ENCODE measurements around the gene ACOXL. TPM values are rescaled to one million over a fixed set of nuclear protein-coding genes. Genes with fewer than 3 reads are reported as not detected.

The ACOXL gene
- total and polyA plus RNA-seq, 2 of the 8 experiments (the other 6 are each of a cell fraction or from before 2014, with no cell fraction given): 11.4 to 20.6 TPM

DNA sequence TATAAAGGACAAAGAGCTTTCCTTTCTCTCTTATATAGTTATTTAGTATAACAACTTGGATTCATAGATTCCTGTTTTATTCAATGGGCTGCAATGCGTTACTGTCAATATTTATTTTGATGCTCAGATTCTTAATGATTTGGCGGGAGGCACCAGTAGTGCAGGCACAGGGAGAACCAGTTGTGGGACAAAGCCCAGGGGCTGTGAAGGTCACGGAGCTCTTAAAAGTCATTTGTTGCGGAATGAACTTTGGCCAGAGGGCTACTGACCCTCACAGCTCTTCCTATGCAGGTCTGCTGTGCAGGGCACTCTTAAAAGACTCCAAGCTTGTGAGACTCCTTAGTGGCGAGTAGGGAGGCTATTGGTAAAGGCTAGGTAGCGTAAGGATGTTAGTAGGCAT lies 422.4 kb downstream of the ACOXL start:
- no peak overlapping the region for H3K56ac ChIP-seq (replicated peaks; ENCODE audit: insufficient read length, low read depth, low read length)
- H3K4me2 ChIP-seq (ENCODE audit: insufficient read depth in 1 of 2, low read depth in 2 of 2, low read length in 2 of 2): no peak overlapping the region
- H3K23me2 ChIP-seq (ENCODE audit: low read depth, low read length): no peaks in the 10 kb centered on the region
- H3K4me3 ChIP-seq (ENCODE audit: extremely low read depth in 1 of 4, insufficient read depth in 2 of 4, low read depth in 3 of 4, low read length in 4 of 4): no peak overlapping the region
- no peak overlapping the region for H2BK15ac ChIP-seq (ENCODE audit: low read length)
- peaks cover 0 to 9% (median 4%) of the 10 kb centered on the region in 4 experiments; a peak in 5 of 7 replicates for H3K4me1 ChIP-seq (replicated peaks in 1 of 4; ENCODE audit: control insufficient read depth in 3 of 4, insufficient read depth in 4 of 4, low read length in 3 of 4)
- FAIRE-seq (no peak), DNase-seq (ENCODE audit: low read depth in 1 of 2, low spot score in 2 of 2) (no peak)
- H3K36me3 ChIP-seq (ENCODE audit: control insufficient read depth in 2 of 4, insufficient read depth in 4 of 4, low read length in 3 of 4): peaks cover 2 to 65% (median 11%) of the 10 kb centered on the region in 4 experiments; a peak in 6 of 8 replicates
- H3K79me1 ChIP-seq (ENCODE audit: low read depth, low read length): peaks cover 27% of the 10 kb centered on the region
- no peak overlapping the region for H4K8ac ChIP-seq (ENCODE audit: extremely low read depth, insufficient read depth, low read length)
- H3K79me2 ChIP-seq (ENCODE audit: control insufficient read depth in 1 of 2, insufficient read depth in 2 of 2, low read length in 2 of 2): peaks cover 2 to 31% of the 10 kb centered on the region in 2 experiments; a peak in 3 of 4 replicates
- no peak overlapping the region for H2AK5ac ChIP-seq (ENCODE audit: low read depth, low read length)
- no peak overlapping the region for H2BK5ac ChIP-seq (ENCODE audit: low read depth, low read length)
- H3K27me3 ChIP-seq (replicated peaks in 1 of 4; ENCODE audit: control insufficient read depth in 3 of 4, extremely low read depth in 1 of 4, insufficient read depth in 3 of 4, low read length in 3 of 4): no peaks in the 10 kb centered on the region
- no peak overlapping the region for H4K91ac ChIP-seq (replicated peaks; ENCODE audit: insufficient read length, low read length)
- no peaks in the 10 kb centered on the region for H3K9me3 ChIP-seq (ENCODE audit: insufficient read depth in 2 of 2, low read depth in 1 of 2, low read length in 1 of 2)
- no peak overlapping the region for H3K14ac ChIP-seq (ENCODE audit: insufficient read length)
- no peak overlapping the region for H3K9ac ChIP-seq (replicated peaks in 1 of 4; ENCODE audit: extremely low read depth in 1 of 4, low read depth in 3 of 4, low read length in 3 of 4)
- no peak overlapping the region for H2BK20ac ChIP-seq (ENCODE audit: low read length)
- no peak overlapping the region for H3K23ac ChIP-seq (ENCODE audit: insufficient read length)
- H3K18ac ChIP-seq (ENCODE audit: extremely low read depth, low read length): no peak overlapping the region
- POLR2A ChIA-PET (ENCODE audit: partially characterized antibody): interaction anchor here (1.4 kb wide), 1 partner anchor 13 kb away, joined by 4 read pairs; no protein-coding TSS in a partner anchor
- no peak overlapping the region for H2BK12ac ChIP-seq (ENCODE audit: low read depth, low read length)
- no peak overlapping the region for H3K4ac ChIP-seq (replicated peaks; ENCODE audit: insufficient read length, low read depth, low read length)
- H4K20me1 ChIP-seq (replicated peaks in 1 of 2; ENCODE audit: control insufficient read depth in 1 of 2, insufficient read depth in 2 of 2, low read length in 2 of 2): peaks cover 5 to 18% of the 10 kb centered on the region in 2 experiments
- no peak overlapping the region for H3K27ac ChIP-seq (ENCODE audit: low read depth, low read length)
- no peak overlapping the region for H2AFZ ChIP-seq (ENCODE audit: low read length)
- no peak overlapping the region for H4K5ac ChIP-seq (ENCODE audit: insufficient read length, low read depth, low read length)
- no peak overlapping the region for H2BK120ac ChIP-seq (replicated peaks; ENCODE audit: low read depth, low read length)
- CTCF ChIA-PET (ENCODE audit: partially characterized antibody): no interaction called here
- 80% methylated on average over 6 of the region's 6 CpGs; no CpG with 5 or more reads in 1 of the 2 experiments for WGBS, 2 experiments (ENCODE audit: extremely low coverage in 1 of 2, insufficient coverage in 1 of 2, insufficient read length in 1 of 2, insufficient replicate concordance in 2 of 2, low coverage in 1 of 2, low lambda C conversion rate in 2 of 2, missing lambda C conversion rate in 1 of 2)
- TF ChIP-seq HDAC6 (IDR thresholded peaks at IDR 0.05; ENCODE audit: low read depth, low read length): no peak
- no peak for TF ChIP-seq GABPA (IDR thresholded peaks at IDR 0.05; ENCODE audit: borderline replicate concordance, insufficient read depth, low read length)
- no peak for TF ChIP-seq GTF2F1 (IDR thresholded peaks at IDR 0.05; ENCODE audit: borderline replicate concordance, low read depth, low read length)
- no peak for TF ChIP-seq FOSL1 (IDR thresholded peaks at IDR 0.05; ENCODE audit: insufficient read depth, low read depth, low read length)
- TF ChIP-seq CTBP2 (IDR thresholded peaks at IDR 0.05; ENCODE audit: borderline replicate concordance, insufficient read depth, insufficient read length, low read length): no peak
- no peak for TF ChIP-seq YY1 (IDR thresholded peaks at IDR 0.05; ENCODE audit: low read depth, low read length)
- TF ChIP-seq CEBPB (IDR thresholded peaks at IDR 0.05; ENCODE audit: low read depth, low read length): no peak
- TF ChIP-seq, protein P1, sequence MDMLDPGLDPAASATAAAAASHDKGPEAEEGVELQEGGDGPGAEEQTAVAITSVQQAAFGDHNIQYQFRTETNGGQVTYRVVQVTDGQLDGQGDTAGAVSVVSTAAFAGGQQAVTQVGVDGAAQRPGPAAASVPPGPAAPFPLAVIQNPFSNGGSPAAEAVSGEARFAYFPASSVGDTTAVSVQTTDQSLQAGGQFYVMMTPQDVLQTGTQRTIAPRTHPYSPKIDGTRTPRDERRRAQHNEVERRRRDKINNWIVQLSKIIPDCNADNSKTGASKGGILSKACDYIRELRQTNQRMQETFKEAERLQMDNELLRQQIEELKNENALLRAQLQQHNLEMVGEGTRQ (IDR thresholded peaks at IDR 0.05; ENCODE audit: low read length): no peak
- no peak for TF ChIP-seq EZH2 (IDR thresholded peaks at IDR 0.05; ENCODE audit: low read depth, low read length, severe bottlenecking)
- no peak for TF ChIP-seq SAP30 (IDR thresholded peaks at IDR 0.05; ENCODE audit: insufficient read depth, insufficient replicate concordance, low read length)
